K562 (cell line): Measurements from ENCODE around the gene BDKRB2. TPM values are rescaled to one million over a fixed set of nuclear protein-coding genes. Genes with fewer than 3 reads are reported as not detected.

Source experiments
- ATAC-seq: fragments of 200-7000 bp; cut with Tn5 transposase; 3 replicates; pipeline ENCODE4 v1.9.1; 2020; ENCODE audit warnings: moderate library complexity
- BruUV-seq: library from RNA; stranded (reverse); fragments of 400-500 nt; replicated peaks from 2 replicates; lab custom pipeline; 2021; lab: Mats Ljungman, UMichigan
- CTCF ChIA-PET: fragments of 300-600 bp; formaldehyde crosslinking; extraction: SDS; loops from one replicate; lab custom pipeline; 2021; ENCODE audit warnings: low intra/inter-chr PET ratio; lab: Yijun Ruan, JAX
- POLR2A ChIA-PET: fragments of 300-600, 350-650 bp; sonication (Branson Sonifier 250); formaldehyde crosslinking; extraction: SDS; loops from one replicate; lab custom pipeline; 2021; ENCODE audit warnings: antibody characterized with exemption, inconsistent platforms; lab: Yijun Ruan, JAX
- DNase-seq, 4 experiments: peaks; one replicate each; pipeline versions ENCODE4 v3.0.0 to v3.0.0-alpha.2; 2011 to 2018; ENCODE audit warnings: low spot score in 3 of 4, mixed read lengths in 3 of 4; ENCODE audit errors: extremely low read depth in 1 of 4
- FAIRE-seq: peaks from 2 replicates; lab custom pipeline; 2011; peaks lifted over from hg19 to GRCh38; lab: Jason Lieb, UNC
- H2AFZ ChIP-seq: 2 replicates; pipeline ENCODE4 v1.6.0; 2011; ENCODE audit warnings: low read depth, low read length, control low read depth, inconsistent platforms
- H3K27ac ChIP-seq: fragments of 200-600 bp; 3 replicates; pipeline ENCODE4 v1.8.0; 2011; ENCODE audit warnings: low read depth, mild to moderate bottlenecking, control low read depth, inconsistent platforms, low read length, moderate library complexity, mixed read lengths; ENCODE audit errors: extremely low read depth
- H3K27me3 ChIP-seq, 2 experiments: fragments of 300-600 bp in 1 of 2; 2 replicates in 1 of 2; 3 replicates in 1 of 2; pipeline versions ENCODE4 v1.6.0 to v1.8.0; 2011; ENCODE audit warnings: inconsistent platforms in 2 of 2, low read length in 2 of 2, mild to moderate bottlenecking in 1 of 2, mixed read lengths in 1 of 2, moderate library complexity in 1 of 2; ENCODE audit not compliant: control insufficient read depth in 2 of 2, insufficient read depth in 2 of 2
- H3K36me3 ChIP-seq: fragments of 300-600 bp; 3 replicates; pipeline ENCODE4 v1.8.0; 2011; ENCODE audit warnings: mild to moderate bottlenecking, low read length, inconsistent platforms; ENCODE audit not compliant: control insufficient read depth, insufficient read depth
- H3K4me1 ChIP-seq, 2 experiments: fragments of 200-600 bp in 1 of 2; replicated peaks in 1 of 2; 2 replicates in 1 of 2; 3 replicates in 1 of 2; pipeline versions ENCODE4 v1.5.1 to v1.8.0; 2011; ENCODE audit warnings: inconsistent platforms in 2 of 2, low read length in 2 of 2, mild to moderate bottlenecking in 1 of 2, mixed read lengths in 1 of 2, moderate library complexity in 1 of 2; ENCODE audit not compliant: control insufficient read depth in 2 of 2, insufficient read depth in 2 of 2
- H3K4me2 ChIP-seq: 2 replicates; pipeline ENCODE4 v1.6.1; 2011; ENCODE audit warnings: low read length, control low read depth, inconsistent platforms, mixed read lengths; ENCODE audit not compliant: insufficient read depth
- H3K4me3 ChIP-seq: fragments of 200-600 bp; sonication (generic), shearing (Covaris generic); 2 replicates; pipeline ENCODE4 v1.5.1; 2016; ENCODE audit warnings: control low read depth, inconsistent platforms
- H3K79me2 ChIP-seq: fragments of 200-600 bp; 3 replicates; pipeline ENCODE4 v1.8.0; 2011; ENCODE audit warnings: low read length, inconsistent platforms; ENCODE audit not compliant: control insufficient read depth, insufficient read depth
- H3K9ac ChIP-seq, 2 experiments: 2 replicates each; pipeline versions ENCODE4 v1.6.0 to v1.6.1; 2011; ENCODE audit warnings: low read depth in 2 of 2, low read length in 2 of 2, control low read depth in 1 of 2, inconsistent platforms in 1 of 2, mild to moderate bottlenecking in 1 of 2, mixed read lengths in 1 of 2; ENCODE audit not compliant: insufficient read depth in 1 of 2
- H3K9me1 ChIP-seq: one replicate; pipeline ENCODE4 v1.6.0; 2011; ENCODE audit warnings: inconsistent platforms, mild to moderate bottlenecking, low read length, moderate library complexity; ENCODE audit not compliant: control insufficient read depth, insufficient read depth
- H3K9me3 ChIP-seq: replicated peaks from 2 replicates; pipeline ENCODE4 v1.5.1; 2011; ENCODE audit warnings: low read depth, low read length, inconsistent platforms; ENCODE audit not compliant: control insufficient read depth, insufficient read depth
- H4K20me1 ChIP-seq: replicated peaks from 2 replicates; pipeline ENCODE4 v1.6.1; 2011; ENCODE audit warnings: low read length, inconsistent platforms, mixed read lengths; ENCODE audit not compliant: control insufficient read depth, insufficient read depth
- ATF3 ChIP-seq, 2 experiments: fragments of 450-650 bp in 1 of 2; sonication (generic) in 1 of 2; formaldehyde crosslinking in 1 of 2; IDR thresholded peaks in 1 of 2; conservative IDR thresholded peaks in 1 of 2; 2 replicates each; pipeline versions ENCODE4 v1.6.1 to v1.8.1; 2016 to 2023; ENCODE audit warnings: mild to moderate bottlenecking in 2 of 2, moderate library complexity in 2 of 2, inconsistent platforms in 1 of 2, missing genetic modification reagents in 1 of 2
- ETS2 ChIP-seq: IDR thresholded peaks from 2 replicates; pipeline ENCODE4 v1.6.1; 2016; ENCODE audit warnings: borderline replicate concordance, missing genetic modification characterization, mild to moderate bottlenecking, moderate library complexity, missing compliant biosample characterization; ENCODE audit not compliant: poor library complexity, severe bottlenecking
- HEY1 ChIP-seq: fragments of 250-450 bp; sonication (Bioruptor Pico); IDR thresholded peaks from 2 replicates; pipeline ENCODE4 v1.5.0; 2020; ENCODE audit warnings: mild to moderate bottlenecking, moderate library complexity, borderline replicate concordance
- MLX ChIP-seq, 2 experiments: fragments of 450-650 bp in 1 of 2; sonication (generic) in 1 of 2; formaldehyde crosslinking; conservative IDR thresholded peaks; 2 replicates each; pipeline versions ENCODE4 v1.4.0 to v1.8.1; 2020 to 2022; ENCODE audit warnings: mild to moderate bottlenecking in 1 of 2, missing genetic modification reagents in 1 of 2
- PHF21A ChIP-seq: fragments of 450-650 bp; IDR thresholded peaks from 2 replicates; pipeline ENCODE4 v1.6.1; 2017; ENCODE audit warnings: low read depth, borderline replicate concordance
- POLR3G ChIP-seq: IDR thresholded peaks from 2 replicates; pipeline ENCODE4 v1.6.1; 2011; ENCODE audit not compliant: insufficient read length, insufficient replicate concordance; ENCODE audit errors: extremely low read depth
- ZNF263 ChIP-seq: sonication (generic); formaldehyde crosslinking; IDR thresholded peaks from 2 replicates; pipeline ENCODE4 v1.8.0; 2022; ENCODE audit warnings: mild to moderate bottlenecking, missing genetic modification reagents, borderline replicate concordance
- ZNF668 ChIP-seq: fragments of 250-450 bp; sonication (Bioruptor Pico); IDR thresholded peaks from 2 replicates; pipeline ENCODE4 v1.8.0; 2022; ENCODE audit warnings: mild to moderate bottlenecking, inconsistent platforms
- ZNF785 ChIP-seq: fragments of 250-450 bp; sonication (Bioruptor Pico); IDR thresholded peaks from 2 replicates; pipeline ENCODE4 v1.4.0; 2020; ENCODE audit warnings: mild to moderate bottlenecking
- WGBS: fragments of 100-300 bp; shearing (Covaris generic); methylation state at CpG from one replicate; pipeline ENCODE4 v1.1.6; 2016; ENCODE audit warnings: low coverage, mixed read lengths; ENCODE audit not compliant: insufficient coverage; ENCODE audit errors: missing lambda C conversion rate; 5-methylcytosine and 5-hydroxymethylcytosine counted together
- in situ Hi-C: fragments of 300-500 bp; cut with MboI; formaldehyde crosslinking; loops from 4 replicates; pipeline ENCODE4 v1.15.0; 2018; ENCODE audit warnings: inconsistent platforms, mixed read lengths
- intact Hi-C: fragments of 100-400 bp; cut with micrococcal nuclease; formaldehyde crosslinking; loops from 2 replicates; pipeline ENCODE4 v1.14.2; 2022
- polyA plus RNA-seq, 8 experiments: library from polyadenylated mRNA; depleted of rRNA in 4 of 8; stranded (reverse) in 5 of 8; unstranded in 3 of 8; fragments of >200 nt; fragmentation: Nextera tagmentation in 2 of 8; fragmentation: Illumina TruSeq in 1 of 8; extraction: Ambion mirVana in 2 of 8; extraction: Trizol in 1 of 8; gene quantifications; 2 replicates each; pipeline versions ENCODE4 v1.2.1 to v1.2.3, GENCODE V29; 2011 to 2014; ENCODE audit warnings: inconsistent platforms in 1 of 8, missing spikeins in 1 of 8
- total RNA-seq, 7 experiments: library from RNA; depleted of rRNA in 6 of 7; stranded (reverse); fragments of >200 nt in 6 of 7; fragmentation: Illumina TruSeq in 2 of 7; extraction: Trizol in 2 of 7; gene quantifications; 2 replicates each; pipeline versions ENCODE4 v1.2.1 to v1.2.3, GENCODE V29; 2011 to 2021; ENCODE audit warnings: low replicate concordance in 1 of 7
- TF ChIP-seq, protein P1 (sequence below): fragments of 450-650 bp; IDR thresholded peaks from 2 replicates; pipeline ENCODE4 v1.6.1; 2016; ENCODE audit warnings: antibody characterized with exemption

The BDKRB2 gene
- total and polyA plus RNA-seq, 9 of the 15 experiments (the other 6 are each of a cell fraction or from before 2014, with no cell fraction given), result 0.02 TPM; not detected in 8

- no peak for TF ChIP-seq ATF3 (IDR thresholded peaks at IDR 0.05)
- no peak for TF ChIP-seq ATF3 (CRISPR knock-in tag; conservative IDR thresholded peaks at IDR 0.05)
- no peak for TF ChIP-seq MLX (CRISPR knock-in tag; conservative IDR thresholded peaks at IDR 0.05)
- TF ChIP-seq PHF21A, result no peak
- no peak for TF ChIP-seq POLR3G
- TF ChIP-seq, protein P1, sequence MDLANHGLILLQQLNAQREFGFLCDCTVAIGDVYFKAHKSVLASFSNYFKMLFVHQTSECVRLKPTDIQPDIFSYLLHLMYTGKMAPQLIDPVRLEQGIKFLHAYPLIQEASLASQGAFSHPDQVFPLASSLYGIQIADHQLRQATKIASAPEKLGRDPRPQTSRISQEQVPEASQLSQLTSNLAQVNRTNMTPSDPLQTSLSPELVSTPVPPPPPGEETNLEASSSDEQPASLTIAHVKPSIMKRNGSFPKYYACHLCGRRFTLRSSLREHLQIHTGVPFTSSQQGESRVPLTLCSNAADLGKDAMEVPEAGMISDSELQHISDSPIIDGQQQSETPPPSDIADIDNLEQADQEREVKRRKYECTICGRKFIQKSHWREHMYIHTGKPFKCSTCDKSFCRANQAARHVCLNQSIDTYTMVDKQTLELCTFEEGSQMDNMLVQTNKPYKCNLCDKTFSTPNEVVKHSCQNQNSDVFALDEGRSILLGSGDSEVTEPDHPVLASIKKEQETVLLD, result no peak
Observed at GRCh38 chr14:96194262-96194656, 10.4 kb upstream of the BDKRB2 start (continued).

GRCh38 chr14:96194657-96195431 lies 9.8 kb upstream of the BDKRB2 start:
- Histone ChIP-seq H3K9me3 (no peaks in the 10 kb centered on the region), H3K4me2 (no peak overlapping the region), H3K27me3 (peaks cover 0 to 39% of the 10 kb centered on the region in 2 experiments; a peak in 2 of 5 replicates), H3K79me2 (no peaks in the 10 kb centered on the region), H3K9ac (no peak overlapping the region), H4K20me1 (no peaks in the 10 kb centered on the region), H3K4me3 (no peak overlapping the region)
- in situ Hi-C loops, result no loop called here
- 3% methylated on average over 6 of the region's 11 CpGs for WGBS
- BruUV-seq, result no TSS peak
- no peak for FAIRE-seq
- ChIA-PET CTCF (no interaction called here), POLR2A (interaction anchor here (0.6 kb wide), 1 partner anchor 842 kb away, joined by 3 read pairs; no protein-coding TSS in a partner anchor)
- TF ChIP-seq ZNF668 (CRISPR knock-in tag), result no peak
- no peak for TF ChIP-seq HEY1 (CRISPR knock-in tag)
- TF ChIP-seq ATF3 (IDR thresholded peaks at IDR 0.05), result peak; percentile 10; the same call in 1 of the 2 replicates
- TF ChIP-seq ATF3 (CRISPR knock-in tag; conservative IDR thresholded peaks at IDR 0.05), result no peak
- no peak for TF ChIP-seq ETS2 (tag)
- TF ChIP-seq ZNF785 (CRISPR knock-in tag), result no peak
- TF ChIP-seq ZNF263 (CRISPR knock-in tag), result no peak
- TF ChIP-seq, all 486 proteins: peak for 1
- intact Hi-C loops, result no loop called here
- no peak overlapping the region for H3K27ac ChIP-seq
- no peaks in the 10 kb centered on the region for H3K36me3 ChIP-seq
- no peaks in the 10 kb centered on the region for H3K9me1 ChIP-seq
- no peak for DNase-seq
- ATAC-seq, result no peak
- H2AFZ ChIP-seq, result no peak overlapping the region
- no peaks in the 10 kb centered on the region for H3K4me1 ChIP-seq
